GM18526 (cell line): Measurements from ENCODE around the gene ADIPOR2.

Source experiments
- POLR2A ChIP-seq: IDR thresholded peaks from 3 replicates; pipeline ENCODE4 v1.6.1; 2011; ENCODE audit not compliant: insufficient read length; ENCODE audit errors: extremely low read depth

Gene ADIPOR2

DNA sequence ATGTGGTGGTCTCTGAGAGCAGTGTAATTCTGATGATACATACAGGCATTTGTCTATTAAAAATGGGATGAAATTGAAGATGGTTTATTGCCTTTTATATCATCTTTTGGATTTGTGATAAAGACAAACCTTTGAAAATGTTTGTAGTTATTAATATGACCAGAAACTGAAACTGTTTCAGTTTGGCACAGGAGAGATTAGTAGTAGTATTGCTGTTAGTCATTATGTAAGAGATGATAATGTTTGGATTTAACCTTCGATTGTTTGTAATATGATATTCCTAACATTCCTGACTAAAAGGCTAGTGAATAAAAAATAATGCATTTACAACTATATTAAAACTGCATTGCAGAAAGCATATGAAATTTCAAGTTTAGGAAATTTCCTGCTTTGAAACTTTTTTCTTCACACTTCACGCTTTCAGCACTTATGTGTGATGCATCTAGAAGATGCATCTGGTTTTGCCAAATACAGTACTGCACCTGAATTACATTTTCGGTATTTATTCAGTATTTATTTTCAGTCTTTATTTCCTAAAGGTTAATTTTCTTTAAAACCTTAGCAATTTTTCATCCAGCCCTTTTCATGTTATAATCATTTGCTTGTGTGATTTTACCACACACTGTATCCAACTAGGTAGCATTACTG, 25.5 kb downstream of the ADIPOR2 start:
- no peak for TF ChIP-seq POLR2A

GRCh38 chr12:1716911-1717310, 26.0 kb downstream of the ADIPOR2 start:
- TF ChIP-seq POLR2A: no peak

- no peak for TF ChIP-seq POLR2A
Measured at GRCh38 chr12:1719139-1719538, 28.3 kb downstream of the ADIPOR2 start.

DNA sequence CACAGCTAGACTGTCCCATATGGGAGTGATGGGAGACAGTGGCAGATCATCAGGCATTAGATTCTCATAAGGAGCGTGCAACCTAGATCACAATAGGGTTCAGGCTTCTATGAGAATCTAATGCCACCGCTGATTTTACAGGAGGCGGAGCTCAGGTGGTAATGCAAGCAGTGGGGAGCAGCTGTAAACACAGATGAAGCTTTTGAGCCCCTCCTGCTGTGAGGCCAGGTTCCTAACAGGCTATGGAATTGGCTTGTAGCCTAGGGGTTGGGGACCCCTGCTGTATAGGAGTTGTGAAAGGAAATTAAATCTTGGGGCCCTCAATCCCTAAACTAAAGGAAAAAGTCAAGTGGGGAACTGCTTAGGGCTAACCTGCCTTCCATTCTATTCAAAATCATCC, 29.6 kb downstream of the ADIPOR2 start:
- no peak for TF ChIP-seq POLR2A

GRCh38 chr12:1723721-1724120, 32.9 kb downstream of the ADIPOR2 start:
- no peak for TF ChIP-seq POLR2A

DNA sequence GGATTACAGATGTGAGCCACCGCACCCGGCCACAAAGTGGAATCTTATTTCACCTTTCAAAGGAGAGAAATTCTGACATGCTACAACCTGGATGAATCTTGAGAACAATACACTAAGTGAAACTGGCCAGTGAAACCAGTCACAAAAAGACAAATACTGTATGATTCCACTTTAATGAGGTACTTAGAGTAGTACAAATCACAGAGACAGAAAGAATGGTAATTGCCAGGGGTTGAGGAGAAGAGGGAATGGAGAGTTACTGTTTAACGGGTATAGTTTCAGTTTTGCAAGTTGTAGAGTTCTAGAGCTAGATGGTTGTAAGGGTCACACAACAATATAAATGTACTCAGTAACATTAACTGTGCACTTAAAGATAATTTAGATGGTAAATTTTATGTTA, 33.4 kb downstream of the ADIPOR2 start:
- TF ChIP-seq POLR2A: no peak

GRCh38 chr12:1726753-1727152, 35.9 kb downstream of the ADIPOR2 start:
- no peak for TF ChIP-seq POLR2A

GRCh38 chr12:1728824-1729223, 38.0 kb downstream of the ADIPOR2 start:
- no peak for TF ChIP-seq POLR2A

GRCh38 chr12:1731019-1731687, 40.3 kb downstream of the ADIPOR2 start:
- no peak for TF ChIP-seq POLR2A

DNA sequence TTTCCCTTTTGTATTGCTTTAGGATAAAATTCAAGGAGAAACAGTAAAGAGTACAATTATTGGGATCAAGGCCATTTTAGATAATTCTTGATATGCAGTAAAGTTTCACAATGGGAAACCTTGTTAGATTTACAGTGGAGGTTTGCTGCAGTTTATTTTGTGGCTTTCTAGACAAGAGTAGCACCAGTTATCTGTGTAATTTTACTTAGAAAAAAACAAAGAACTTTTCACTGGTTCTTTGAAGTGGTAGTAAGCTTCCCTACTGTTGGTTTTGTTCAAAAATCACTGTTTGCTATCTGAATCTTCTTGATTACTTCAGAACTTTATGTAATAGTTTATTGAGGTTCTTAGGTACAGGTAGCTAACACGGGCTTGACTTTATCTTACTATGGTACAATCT, 42.0 kb downstream of the ADIPOR2 start:
- TF ChIP-seq POLR2A: no peak

DNA sequence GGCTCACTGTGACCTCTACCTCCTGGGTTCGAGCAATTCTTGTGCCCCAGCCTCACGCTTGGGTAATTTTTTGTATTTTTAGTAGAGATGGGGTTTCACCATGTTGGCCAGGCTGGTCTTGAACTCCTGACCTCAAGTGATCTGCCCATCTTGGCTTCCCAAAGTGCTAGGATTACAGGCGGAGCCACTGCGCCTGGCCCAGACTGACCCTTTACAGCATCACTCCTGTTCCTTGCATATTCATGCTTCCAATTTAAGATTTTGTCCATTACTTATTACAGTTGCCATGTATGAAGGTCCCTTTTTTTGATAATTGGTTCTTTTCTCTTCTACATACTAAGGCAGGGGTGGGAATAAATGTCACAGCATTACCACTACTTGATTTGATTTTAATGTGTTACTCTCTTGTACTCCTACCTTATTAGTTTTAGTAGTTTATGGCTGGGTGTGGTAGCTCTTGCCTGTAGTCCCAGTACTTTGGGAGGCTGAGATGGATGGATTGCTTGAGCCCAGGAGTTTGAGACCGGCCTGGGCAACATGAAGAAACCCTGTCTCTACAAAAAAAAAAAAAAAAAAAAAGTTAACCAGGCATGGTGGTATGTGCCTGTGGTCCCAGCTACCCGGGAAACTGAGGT, 46.9 kb downstream of the ADIPOR2 start:
- no peak for TF ChIP-seq POLR2A

DNA sequence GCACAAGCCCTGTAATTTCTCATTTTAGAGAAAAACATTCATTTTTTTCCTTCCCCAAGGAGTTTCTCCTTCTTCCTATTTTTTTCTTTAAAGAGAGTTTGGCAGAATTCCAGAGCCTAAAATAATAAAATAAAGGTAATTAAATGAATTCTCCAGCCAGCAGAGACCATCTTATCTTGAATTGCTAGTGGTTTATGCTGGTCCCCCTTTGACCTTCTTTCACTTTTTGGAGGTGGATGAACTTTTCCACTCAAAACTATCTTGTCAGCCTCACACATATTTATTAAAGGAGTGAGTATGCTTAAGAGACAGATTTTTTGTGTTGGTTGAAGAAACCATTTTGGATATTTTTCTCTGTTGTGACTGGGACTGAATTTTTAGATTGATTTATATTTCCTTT, 47.6 kb downstream of the ADIPOR2 start:
- TF ChIP-seq POLR2A: no peak

- TF ChIP-seq POLR2A: no peak
Measured at GRCh38 chr12:1739368-1739767, 48.5 kb downstream of the ADIPOR2 start.

- TF ChIP-seq POLR2A: no peak
Measured at GRCh38 chr12:1740161-1740948, 49.5 kb downstream of the ADIPOR2 start.

GRCh38 chr12:1741154-1741949, 50.5 kb downstream of the ADIPOR2 start:
- no peak for TF ChIP-seq POLR2A

GRCh38 chr12:1744932-1745331, 54.1 kb downstream of the ADIPOR2 start:
- no peak for TF ChIP-seq POLR2A

GRCh38 chr12:1747609-1748008, 56.7 kb downstream of the ADIPOR2 start:
- no peak for TF ChIP-seq POLR2A
